Sigmoid colon (tissue), 7 donors: ENCODE data around the gene ZNF350. TPM values are rescaled to one million over a fixed set of nuclear protein-coding genes. Genes with fewer than 3 reads are reported as not detected.

Source experiments
- DNase-seq: peaks from one replicate; pipeline ENCODE4 v3.0.0-alpha.2; 2019
- H3K27ac ChIP-seq, 4 donors: fragments of 200-600 bp; sonication (generic); one replicate each; pipeline ENCODE4 v1.5.1; 2016 to 2019; ENCODE audit warnings: mild to moderate bottlenecking in 1 of 4
- H3K27me3 ChIP-seq, 3 donors: fragments of 200-600 bp; sonication (generic); one replicate each; pipeline ENCODE4 v1.5.1; 2019; ENCODE audit warnings: mild to moderate bottlenecking in 1 of 3
- H3K36me3 ChIP-seq, 4 donors: fragments of 200-600 bp; sonication (generic); one replicate each; pipeline ENCODE4 v1.5.1; 2016 to 2019
- H3K4me1 ChIP-seq, 4 donors: fragments of 200-600 bp; sonication (generic); one replicate each; pipeline ENCODE4 v1.5.1; 2017 to 2019
- H3K4me3 ChIP-seq, 4 donors: fragments of 200-600 bp; sonication (generic); one replicate each; pipeline ENCODE4 v1.5.1; 2017 to 2019; ENCODE audit warnings: mild to moderate bottlenecking in 2 of 4, moderate library complexity in 1 of 4
- H3K9me3 ChIP-seq, 4 donors: fragments of 200-600 bp in 3 of 4; sonication (generic) in 3 of 4; one replicate each; pipeline versions ENCODE4 v1.5.1 to v1.6.1; 2013 to 2019
- EP300 ChIP-seq, 4 donors: sonication (generic); formaldehyde crosslinking; IDR thresholded peaks; one replicate each; pipeline ENCODE4 v1.6.1; 2017; ENCODE audit warnings: antibody characterized with exemption in 4 of 4
- POLR2A ChIP-seq, 2 donors: fragments of 450-650 bp; IDR thresholded peaks; one replicate each; pipeline ENCODE4 v1.6.1; 2016; ENCODE audit warnings: antibody characterized with exemption in 2 of 2, mild to moderate bottlenecking in 2 of 2, moderate library complexity in 2 of 2
- POLR2AphosphoS5 ChIP-seq, 4 donors: sonication (generic); formaldehyde crosslinking; IDR thresholded peaks; one replicate each; pipeline ENCODE4 v1.6.1; 2017; ENCODE audit warnings: antibody characterized with exemption in 4 of 4
- WGBS, 2 donors: extraction: QIAGEN DNeasy Blood & Tissue Kit; methylation state at CpG; one replicate each; pipeline ENCODE4 v1.1.7; 2013; 5-methylcytosine and 5-hydroxymethylcytosine counted together
- intact Hi-C: fragments of 100-400 bp; cut with DNase I; formaldehyde crosslinking; loops from one replicate; pipeline ENCODE4 v1.15.1; 2023
- polyA plus RNA-seq, 3 donors: library from polyadenylated mRNA; stranded (reverse); fragments of 200-250 nt; gene quantifications; one replicate each; pipeline ENCODE4 v1.2.3, GENCODE V29; 2013
- total RNA-seq, 4 donors: library from RNA; depleted of rRNA; stranded (reverse); fragments of >200 nt; gene quantifications; one replicate each; pipeline ENCODE4 v1.1.0, GENCODE V29; 2016
- TF ChIP-seq, protein P1 (sequence below), 4 experiments: fragments of 450-650 bp in 3 of 4; fragments of 200-600 bp in 1 of 4; IDR thresholded peaks; one replicate each; pipeline ENCODE4 v1.5.1; 2016 to 2019; ENCODE audit warnings: antibody characterized with exemption in 4 of 4, mild to moderate bottlenecking in 3 of 4, moderate library complexity in 2 of 4
- donor health status: healthy with polysubstance abuse.
- donor health status: Bipolar disorder and iron deficiency.
- donor health status: healthy.

Gene ZNF350
- total and polyA plus RNA-seq, 7 donors, result 6.6 to 19.7 (median 13.2) TPM

DNA sequence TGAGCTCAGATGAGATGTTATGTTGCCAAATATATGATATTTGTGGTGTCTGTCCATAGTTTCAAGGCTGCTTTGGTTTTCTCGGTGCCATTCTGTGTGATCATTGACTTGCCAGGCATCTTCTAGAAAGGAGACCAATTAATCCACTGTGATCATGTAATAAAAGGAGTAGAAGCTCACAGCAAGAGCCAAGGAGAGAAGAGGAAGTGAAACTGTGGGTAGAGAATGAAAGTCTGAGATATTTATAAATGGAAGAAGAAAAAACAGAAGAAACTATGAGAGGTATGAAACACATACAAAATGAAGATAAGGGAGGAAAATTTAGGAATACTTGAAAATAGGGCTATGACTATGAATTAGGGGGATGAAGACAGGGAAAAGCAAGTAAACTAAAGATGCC lies 70.5 kb downstream of the ZNF350 start:
- intact Hi-C loops, result no loop called here
- Histone ChIP-seq H3K36me3 (no peaks in the 10 kb centered on the region), H3K9me3 (peaks cover 5 to 60% (median 44%) of the 10 kb centered on the region in 4 donors), H3K27ac (no peak overlapping the region), H3K4me3 (no peak overlapping the region), H3K4me1 (no peaks in the 10 kb centered on the region), H3K27me3 (no peaks in the 10 kb centered on the region)
- whole genome bisulfite sequencing, 2 donors, result 93 to 98% methylated on average over 1 of the region's 1 CpG
- DNase-seq, result no peak
- no peak for TF ChIP-seq POLR2AphosphoS5 (IDR thresholded peaks at IDR 0.05)
- no peak for TF ChIP-seq POLR2A (IDR thresholded peaks at IDR 0.05)
- TF ChIP-seq, protein P1, sequence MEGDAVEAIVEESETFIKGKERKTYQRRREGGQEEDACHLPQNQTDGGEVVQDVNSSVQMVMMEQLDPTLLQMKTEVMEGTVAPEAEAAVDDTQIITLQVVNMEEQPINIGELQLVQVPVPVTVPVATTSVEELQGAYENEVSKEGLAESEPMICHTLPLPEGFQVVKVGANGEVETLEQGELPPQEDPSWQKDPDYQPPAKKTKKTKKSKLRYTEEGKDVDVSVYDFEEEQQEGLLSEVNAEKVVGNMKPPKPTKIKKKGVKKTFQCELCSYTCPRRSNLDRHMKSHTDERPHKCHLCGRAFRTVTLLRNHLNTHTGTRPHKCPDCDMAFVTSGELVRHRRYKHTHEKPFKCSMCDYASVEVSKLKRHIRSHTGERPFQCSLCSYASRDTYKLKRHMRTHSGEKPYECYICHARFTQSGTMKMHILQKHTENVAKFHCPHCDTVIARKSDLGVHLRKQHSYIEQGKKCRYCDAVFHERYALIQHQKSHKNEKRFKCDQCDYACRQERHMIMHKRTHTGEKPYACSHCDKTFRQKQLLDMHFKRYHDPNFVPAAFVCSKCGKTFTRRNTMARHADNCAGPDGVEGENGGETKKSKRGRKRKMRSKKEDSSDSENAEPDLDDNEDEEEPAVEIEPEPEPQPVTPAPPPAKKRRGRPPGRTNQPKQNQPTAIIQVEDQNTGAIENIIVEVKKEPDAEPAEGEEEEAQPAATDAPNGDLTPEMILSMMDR (IDR thresholded peaks at IDR 0.05), result no peak
- TF ChIP-seq EP300 (IDR thresholded peaks at IDR 0.05), result no peak

DNA sequence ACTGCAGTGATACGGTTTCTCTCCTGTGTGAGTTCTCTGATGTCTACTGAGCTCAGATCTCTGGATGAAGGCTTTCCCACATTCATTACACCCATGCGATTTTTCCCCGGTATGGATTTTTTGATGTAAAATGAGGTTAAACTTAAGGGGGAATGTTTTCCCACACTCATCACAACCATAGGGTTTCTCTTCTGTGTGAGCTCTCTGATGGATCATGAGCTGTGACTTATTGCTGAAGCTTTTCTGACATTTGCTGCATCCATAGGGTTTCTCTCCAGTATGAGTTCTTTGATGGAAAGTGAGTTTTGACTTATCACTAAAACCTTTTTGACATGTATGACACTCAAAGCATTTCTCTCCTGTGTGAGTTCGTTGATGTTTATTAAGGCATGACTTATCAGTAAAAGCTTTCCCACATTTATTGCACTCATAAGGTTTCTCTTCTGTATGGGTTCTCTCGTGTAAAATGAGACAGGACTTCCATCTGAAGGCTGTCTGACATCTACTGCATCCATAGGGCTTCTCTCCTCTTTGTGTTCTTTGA lies 71.2 kb downstream of the ZNF350 start:
- Histone ChIP-seq H3K27me3 (no peaks in the 10 kb centered on the region), H3K4me1 (no peaks in the 10 kb centered on the region), H3K36me3 (no peaks in the 10 kb centered on the region), H3K9me3 (peaks cover 2 to 52% (median 38%) of the 10 kb centered on the region in 4 donors), H3K4me3 (no peak overlapping the region), H3K27ac (no peak overlapping the region)
- 74 to 81% methylated on average over 5 of the region's 5 CpGs for WGBS, 2 donors
- TF ChIP-seq POLR2A (IDR thresholded peaks at IDR 0.05), result no peak
- no peak for TF ChIP-seq POLR2AphosphoS5 (IDR thresholded peaks at IDR 0.05)
- TF ChIP-seq EP300 (IDR thresholded peaks at IDR 0.05), result no peak
- TF ChIP-seq, protein P1 (IDR thresholded peaks at IDR 0.05), result no peak
- intact Hi-C loops, result no loop called here
- DNase-seq, result no peak

Other genes with a start within 250 kb of the ZNF350 start
- 10 to 100 TPM in 1 of 4 donors, 1 to 10 TPM in 3; 2.8 to 15.9 (median 6.2) TPM for gene FPR1, start 235.0 kb downstream of the ZNF350 start, total RNA-seq
- gene FPR1, start 235.0 kb downstream of the ZNF350 start, polyA plus RNA-seq, result 10 to 100 TPM in 1 of 3 donors, 1 to 10 TPM in 2; 1.2 to 12.0 (median 4.6) TPM
- gene FPR2, start 225.7 kb downstream of the ZNF350 start, total RNA-seq, result 1 to 10 TPM in 2 of 4 donors, under 1 TPM in 1, not detected in 1; 0.36 to 3.7 (median 1.2) TPM
- 1 to 10 TPM in 2 of 3 donors, under 1 TPM in 1; 0.60 to 2.3 (median 1.4) TPM for gene FPR2, start 225.7 kb downstream of the ZNF350 start, polyA plus RNA-seq
- gene FPR3, start 191.7 kb downstream of the ZNF350 start, total RNA-seq, result 1 to 10 TPM; 1.6 to 6.7 (median 3.3) TPM
- gene FPR3, start 191.7 kb downstream of the ZNF350 start, polyA plus RNA-seq, result 10 to 100 TPM in 1 of 3 donors, 1 to 10 TPM in 2; 3.6 to 25.9 (median 6.1) TPM
- 10 to 100 TPM; 21.7 to 28.0 (median 23.4) TPM for gene ZNF577, start 98.9 kb downstream of the ZNF350 start, total RNA-seq
- gene ZNF577, start 98.9 kb downstream of the ZNF350 start, polyA plus RNA-seq, result 1 to 10 TPM; 2.8 to 9.6 (median 6.6) TPM
- 10 to 100 TPM; 10.5 to 14.6 (median 12.1) TPM for gene ZNF649, start 81.8 kb downstream of the ZNF350 start, total RNA-seq
- 1 to 10 TPM; 2.3 to 5.1 (median 2.4) TPM for gene ZNF649, start 81.8 kb downstream of the ZNF350 start, polyA plus RNA-seq
- 1 to 10 TPM; 2.4 to 8.1 (median 5.9) TPM for gene ZNF613, start 59.4 kb downstream of the ZNF350 start, total RNA-seq
- 1 to 10 TPM; 2.8 to 7.8 (median 3.0) TPM for gene ZNF613, start 59.4 kb downstream of the ZNF350 start, polyA plus RNA-seq
- gene ZNF615, start 21.4 kb upstream of the ZNF350 start, total RNA-seq, result 10 to 100 TPM; 18.0 to 26.8 (median 22.5) TPM
- gene ZNF615, start 21.4 kb upstream of the ZNF350 start, polyA plus RNA-seq, result 1 to 10 TPM; 1.2 to 3.0 (median 2.7) TPM
- 10 to 100 TPM in 2 of 4 donors, 1 to 10 TPM in 2; 6.6 to 13.5 (median 10.7) TPM for gene ZNF614, start 41.5 kb upstream of the ZNF350 start, total RNA-seq
- gene ZNF614, start 41.5 kb upstream of the ZNF350 start, polyA plus RNA-seq, result 1 to 10 TPM; 1.2 to 3.0 (median 2.4) TPM
- 10 to 100 TPM in 3 of 4 donors, 1 to 10 TPM in 1; 10.0 to 17.1 (median 11.9) TPM for gene ZNF432, start 62.0 kb upstream of the ZNF350 start, total RNA-seq
- 1 to 10 TPM; 1.8 to 5.2 (median 3.0) TPM for gene ZNF432, start 62.0 kb upstream of the ZNF350 start, polyA plus RNA-seq
- gene ZNF841, start 108.9 kb upstream of the ZNF350 start, total RNA-seq, result 10 to 100 TPM; 11.8 to 26.6 (median 12.7) TPM
- 1 to 10 TPM; 1.2 to 7.7 (median 1.6) TPM for gene ZNF841, start 108.9 kb upstream of the ZNF350 start, polyA plus RNA-seq
- 1 to 10 TPM; 4.3 to 7.2 (median 5.4) TPM for gene ZNF616, start 153.1 kb upstream of the ZNF350 start, total RNA-seq
- 1 to 10 TPM; 1.4 to 3.7 (median 1.8) TPM for gene ZNF616, start 153.1 kb upstream of the ZNF350 start, polyA plus RNA-seq
- gene ZNF836, start 184.8 kb upstream of the ZNF350 start, total RNA-seq, result 10 to 100 TPM in 2 of 4 donors, 1 to 10 TPM in 2; 9.1 to 12.3 (median 9.9) TPM
- 1 to 10 TPM; 2.4 to 5.1 (median 2.5) TPM for gene ZNF836, start 184.8 kb upstream of the ZNF350 start, polyA plus RNA-seq
- 100 to 1,000 TPM; 127 to 163 (median 137) TPM for gene PPP2R1A, start 203.2 kb upstream of the ZNF350 start, total RNA-seq
- gene PPP2R1A, start 203.2 kb upstream of the ZNF350 start, polyA plus RNA-seq, result 100 to 1,000 TPM; 108 to 139 (median 126) TPM